ENCODE data around the gene HOXB5. TPM values are rescaled to one million over a fixed set of nuclear protein-coding genes. Genes with fewer than 3 reads are reported as not detected.

Gene HOXB5
- total RNA-seq, 1 donor from 2014 or later, result 3.9 TPM

DNA sequence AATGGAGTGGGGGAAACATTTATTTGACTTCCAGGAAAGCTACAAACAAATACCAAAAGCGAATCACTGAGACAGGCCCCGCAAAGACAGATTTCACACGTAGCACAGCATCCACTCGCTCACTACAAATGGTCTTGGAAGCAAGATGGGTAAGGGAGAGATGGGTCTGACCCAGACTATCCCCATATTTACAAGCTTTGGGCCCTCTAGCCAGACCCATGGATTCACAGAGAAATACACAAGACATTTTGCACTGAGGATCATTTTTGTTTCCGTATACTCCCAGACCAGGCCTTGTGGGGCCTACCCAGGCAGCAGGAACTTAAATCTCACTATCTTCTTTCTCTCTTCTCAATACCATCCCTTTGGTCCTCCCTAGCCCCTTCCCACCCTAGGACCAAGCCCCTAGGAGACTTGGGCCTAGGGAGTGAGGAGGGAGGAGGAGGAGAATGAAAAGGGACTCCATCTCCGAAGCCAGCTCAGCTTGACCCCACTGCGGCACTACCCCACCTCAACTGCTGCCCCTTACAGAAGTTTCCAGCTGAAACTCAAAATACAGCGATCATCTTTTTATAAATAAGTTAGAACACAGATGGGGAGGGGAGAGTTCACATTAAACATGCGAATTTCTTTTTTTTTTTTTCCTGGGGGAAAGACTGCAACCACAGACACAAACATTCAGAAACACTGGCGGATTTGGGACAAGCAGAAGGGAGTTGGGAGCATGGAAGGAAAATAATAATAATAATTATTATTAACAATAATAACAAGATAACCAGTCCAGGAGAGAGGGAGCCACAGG lies 2.1 kb downstream of the HOXB5 start:
- intact Hi-C loops (cut with DNase I), result no loop called here

DNA sequence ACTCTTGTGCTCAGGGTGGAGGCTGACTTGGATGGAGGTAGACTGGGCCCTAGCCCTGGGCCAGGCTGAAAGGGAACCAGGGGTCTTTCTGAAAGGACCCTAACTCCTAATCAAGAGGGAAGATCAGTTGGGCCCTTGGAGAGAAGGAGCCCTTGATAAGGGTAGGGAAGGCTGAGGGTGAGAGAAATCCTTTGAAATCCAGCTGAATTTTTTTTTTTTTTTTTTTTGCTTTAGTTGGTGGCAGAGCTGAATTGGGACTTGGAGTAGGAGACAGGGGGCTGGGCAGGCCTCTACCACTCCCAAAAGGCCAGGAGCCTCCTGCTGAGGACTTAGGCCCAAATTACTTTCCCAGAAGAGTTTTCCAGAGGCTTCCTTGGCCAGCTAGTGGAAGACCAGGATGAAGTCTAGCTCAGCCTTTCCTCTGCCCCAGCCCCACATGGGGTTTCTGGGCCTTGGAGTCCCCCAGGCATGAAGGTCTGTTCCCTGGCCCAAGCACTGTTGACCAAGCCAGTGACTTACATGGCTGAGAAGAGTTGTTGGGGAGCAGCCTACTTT lies 2.9 kb downstream of the HOXB5 start:
- Histone ChIP-seq H3K4me1 (peaks cover 37% of the 10 kb centered on the region), H3K27me3 (ENCODE audit: low read depth) (peaks cover 84% of the 10 kb centered on the region), H3K9me3 (no peaks in the 10 kb centered on the region), H3K27ac (peak overlapping the region; percentile 81), H3K4me3 (peak overlapping the region; percentile 63), H3K36me3 (peaks cover 5% of the 10 kb centered on the region)
- no peak for ATAC-seq
- intact Hi-C loops (cut with DNase I), result no loop called here
- TF ChIP-seq, protein P1, sequence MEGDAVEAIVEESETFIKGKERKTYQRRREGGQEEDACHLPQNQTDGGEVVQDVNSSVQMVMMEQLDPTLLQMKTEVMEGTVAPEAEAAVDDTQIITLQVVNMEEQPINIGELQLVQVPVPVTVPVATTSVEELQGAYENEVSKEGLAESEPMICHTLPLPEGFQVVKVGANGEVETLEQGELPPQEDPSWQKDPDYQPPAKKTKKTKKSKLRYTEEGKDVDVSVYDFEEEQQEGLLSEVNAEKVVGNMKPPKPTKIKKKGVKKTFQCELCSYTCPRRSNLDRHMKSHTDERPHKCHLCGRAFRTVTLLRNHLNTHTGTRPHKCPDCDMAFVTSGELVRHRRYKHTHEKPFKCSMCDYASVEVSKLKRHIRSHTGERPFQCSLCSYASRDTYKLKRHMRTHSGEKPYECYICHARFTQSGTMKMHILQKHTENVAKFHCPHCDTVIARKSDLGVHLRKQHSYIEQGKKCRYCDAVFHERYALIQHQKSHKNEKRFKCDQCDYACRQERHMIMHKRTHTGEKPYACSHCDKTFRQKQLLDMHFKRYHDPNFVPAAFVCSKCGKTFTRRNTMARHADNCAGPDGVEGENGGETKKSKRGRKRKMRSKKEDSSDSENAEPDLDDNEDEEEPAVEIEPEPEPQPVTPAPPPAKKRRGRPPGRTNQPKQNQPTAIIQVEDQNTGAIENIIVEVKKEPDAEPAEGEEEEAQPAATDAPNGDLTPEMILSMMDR (IDR thresholded peaks at IDR 0.05), result no peak
- DNase-seq, result no peak

More for the DNA sequence above, 2.1 kb downstream of the HOXB5 start:
- no peak for DNase-seq
- Histone ChIP-seq H3K4me1 (peaks cover 36% of the 10 kb centered on the region), H3K9me3 (no peaks in the 10 kb centered on the region), H3K27me3 (ENCODE audit: low read depth) (peaks cover 84% of the 10 kb centered on the region), H3K36me3 (peaks cover 5% of the 10 kb centered on the region), H3K27ac (peak overlapping the region; percentile 81), H3K4me3 (peak overlapping the region; percentile 63)
- TF ChIP-seq, protein P1 (IDR thresholded peaks at IDR 0.05), result no peak
- ATAC-seq, result no peak

DNA sequence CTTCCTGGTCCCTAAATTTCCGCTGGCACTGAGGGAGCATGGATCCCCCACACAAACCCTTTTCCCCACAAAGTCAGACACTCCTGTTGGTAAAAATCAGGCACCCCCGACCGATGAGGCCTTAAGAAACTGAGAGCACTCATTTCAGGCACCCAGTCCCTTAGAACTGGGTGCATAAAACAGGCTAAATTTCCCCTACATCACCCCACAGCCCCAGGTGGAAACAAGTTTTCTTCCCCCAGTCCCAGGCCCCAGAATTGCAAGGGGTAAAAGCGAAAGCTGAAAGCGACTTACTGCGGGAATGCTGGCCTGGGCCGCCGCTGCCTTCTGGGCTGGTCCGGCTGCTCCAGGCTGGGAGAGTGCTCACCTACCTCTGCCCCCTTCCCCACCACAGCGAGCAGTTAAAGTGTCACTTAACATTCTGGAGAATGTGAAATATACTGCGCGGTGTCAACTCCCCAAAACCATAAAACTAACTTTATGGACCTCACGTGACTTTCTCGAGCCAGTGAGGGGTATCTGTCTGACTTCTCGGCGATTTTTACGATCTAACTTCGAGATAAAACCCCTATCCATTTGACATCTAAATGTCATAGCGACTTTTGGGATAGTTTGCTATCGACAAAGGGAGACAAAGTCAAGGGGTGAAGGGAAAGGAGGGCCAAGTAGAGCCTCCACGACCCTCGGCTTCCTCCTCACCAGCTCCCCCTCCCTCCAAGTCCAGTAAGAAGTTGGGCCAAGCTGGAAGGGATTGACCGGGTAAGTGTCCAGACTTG lies 3.6 kb downstream of the HOXB5 start, which contains the start of gene HOXB3:
Gene HOXB3 (minus strand): TSS at position 411 of the 776 bp plus-strand sequence. CDS start 37,767 bp downstream, outside the sequence.
- TF ChIP-seq, protein P1 (IDR thresholded peaks at IDR 0.05), result no peak
- Histone ChIP-seq H3K27me3 (ENCODE audit: low read depth) (peaks cover 80% of the 10 kb centered on the region), H3K36me3 (peaks cover under 1% of the 10 kb centered on the region), H3K4me3 (peak within 1 kb of the TSS; percentile 63), H3K9me3 (no peaks in the 10 kb centered on the region), H3K4me1 (peaks cover 41% of the 10 kb centered on the region), H3K27ac (peak within 1 kb of the TSS; percentile 81)
- no peak for ATAC-seq
- DNase-seq, result no peak
- intact Hi-C loops (cut with DNase I), result no loop called here

DNA sequence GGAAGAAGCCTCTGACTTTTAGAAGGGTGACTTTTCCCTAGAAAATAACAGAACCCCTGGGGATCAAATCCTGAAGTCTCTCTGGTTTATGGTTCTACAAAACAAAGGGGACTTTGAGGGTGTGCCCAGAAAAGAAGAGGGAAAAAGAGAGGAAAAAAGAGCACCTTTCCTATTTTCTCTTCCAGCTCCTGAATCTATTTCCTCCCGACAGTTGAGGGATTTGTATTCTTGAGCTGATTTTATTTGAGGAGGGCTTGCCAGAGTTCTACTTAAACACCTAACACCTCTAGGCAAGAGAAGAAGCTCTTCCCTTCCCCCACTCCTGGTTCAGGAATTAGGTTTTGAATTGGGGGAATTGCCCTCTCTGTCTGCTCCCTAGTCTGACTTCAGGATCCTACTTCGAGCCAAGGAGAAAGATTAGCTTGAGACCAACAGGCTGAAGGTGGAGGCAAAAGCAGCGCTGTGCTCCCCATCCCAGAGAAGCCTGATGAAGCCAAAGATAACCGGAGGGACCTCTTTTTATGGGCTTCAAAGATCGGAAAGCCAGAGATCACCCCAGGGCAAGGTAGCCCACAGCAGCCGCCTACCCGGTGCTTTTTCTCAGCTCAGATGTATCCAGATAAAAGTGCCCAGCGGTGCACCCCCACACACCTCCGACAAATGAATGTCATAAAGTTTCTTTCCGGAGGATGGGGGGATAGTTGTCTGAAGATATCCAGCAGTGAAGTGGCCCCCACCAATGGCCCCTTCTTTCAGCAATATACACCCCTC lies 4.3 kb downstream of the HOXB5 start:
- no peak for DNase-seq
- TF ChIP-seq, protein P1 (IDR thresholded peaks at IDR 0.05), result no peak
- H3K4me3 ChIP-seq, result peak overlapping the region; percentile 63
- ATAC-seq, result no peak
- peaks cover 43% of the 10 kb centered on the region for H3K4me1 ChIP-seq
- peak overlapping the region; percentile 81 for H3K27ac ChIP-seq
- no peaks in the 10 kb centered on the region for H3K36me3 ChIP-seq
- peaks cover 77% of the 10 kb centered on the region for H3K27me3 ChIP-seq (ENCODE audit: low read depth)
- H3K9me3 ChIP-seq, result no peaks in the 10 kb centered on the region
- intact Hi-C loops (cut with DNase I), result no loop called here

DNA sequence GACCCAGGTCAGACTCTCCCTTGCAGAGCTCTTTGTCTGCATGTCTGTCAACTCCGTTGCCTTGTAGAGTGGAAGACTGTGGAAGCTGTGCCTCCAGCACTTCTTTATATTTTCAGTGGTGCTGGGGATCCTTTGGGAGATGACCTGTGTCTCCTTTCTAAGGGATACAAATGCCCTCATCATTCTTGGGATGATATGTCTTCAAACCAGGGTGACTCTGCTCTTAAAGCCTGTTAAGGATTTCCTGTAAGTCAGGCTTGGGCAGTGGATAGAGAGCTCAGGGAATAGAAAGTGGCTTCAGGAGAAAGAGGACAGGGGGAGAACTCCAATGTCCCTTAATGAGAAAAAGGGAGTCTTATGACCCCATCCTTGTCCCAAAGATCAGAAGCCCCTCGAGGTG lies 5.1 kb downstream of the HOXB5 start:
- Histone ChIP-seq H3K9me3 (no peaks in the 10 kb centered on the region), H3K27ac (peak overlapping the region; percentile 81), H3K27me3 (ENCODE audit: low read depth) (peaks cover 79% of the 10 kb centered on the region), H3K36me3 (no peaks in the 10 kb centered on the region), H3K4me3 (peak overlapping the region; percentile 63), H3K4me1 (peaks cover 44% of the 10 kb centered on the region)
- TF ChIP-seq, protein P1 (IDR thresholded peaks at IDR 0.05), result no peak
- intact Hi-C loops (cut with DNase I), result no loop called here
- DNase-seq (no peak), ATAC-seq (no peak)
